A673 (cell line): Measurements from ENCODE around the gene NDFIP2. TPM values are rescaled to one million over a fixed set of nuclear protein-coding genes. Genes with fewer than 3 reads are reported as not detected.

Experiments used
- BruUV-seq: library from RNA; stranded (reverse); fragments of 400-500 nt; replicated peaks from 2 replicates; lab custom pipeline; 2021; lab: Mats Ljungman, UMichigan
- CTCF ChIA-PET: fragments of 300-600 bp; sonication (Branson Sonifier 250); formaldehyde crosslinking; loops from one replicate; lab custom pipeline; 2022; ENCODE audit warnings: antibody characterized with exemption; lab: Charles Lee
- POLR2A ChIA-PET: fragments of 300-600 bp; sonication (Branson Sonifier 250); formaldehyde crosslinking; loops from one replicate; lab custom pipeline; 2022; ENCODE audit warnings: antibody characterized with exemption; ENCODE audit not compliant: low non-redundant PET; lab: Charles Lee
- DNase-seq: peaks from one replicate; pipeline ENCODE4 v3.0.0-alpha.2; 2015; ENCODE audit warnings: low spot score
- H3K27ac ChIP-seq: fragments of 200-600 bp; sonication (generic); 2 replicates; pipeline ENCODE4 v1.5.1; 2016; ENCODE audit warnings: mixed run types, low read depth, mild to moderate bottlenecking, mixed read lengths, antibody characterized with exemption, low read length; ENCODE audit not compliant: poor library complexity, severe bottlenecking
- H3K27me3 ChIP-seq: fragments of 200-600 bp; sonication (generic); replicated peaks from 2 replicates; pipeline ENCODE4 v1.6.1; 2017; ENCODE audit warnings: mixed run types, low read depth, mild to moderate bottlenecking, mixed read lengths, antibody characterized with exemption, low read length; ENCODE audit not compliant: insufficient read depth, poor library complexity
- H3K36me3 ChIP-seq: fragments of 200-600 bp; sonication (generic); 2 replicates; pipeline ENCODE4 v1.6.1; 2016; ENCODE audit warnings: mixed run types, mild to moderate bottlenecking, mixed read lengths, antibody characterized with exemption, low read length; ENCODE audit not compliant: insufficient read depth, poor library complexity, severe bottlenecking
- H3K4me1 ChIP-seq: fragments of 200-600 bp; sonication (generic); 2 replicates; pipeline ENCODE4 v1.6.1; 2017; ENCODE audit warnings: mixed run types, mild to moderate bottlenecking, mixed read lengths, antibody characterized with exemption, low read length; ENCODE audit not compliant: insufficient read depth, poor library complexity, severe bottlenecking
- H3K4me3 ChIP-seq: fragments of 200-600 bp; sonication (generic); 2 replicates; pipeline ENCODE4 v1.5.1; 2016; ENCODE audit warnings: low read depth, mixed run types, mild to moderate bottlenecking, mixed read lengths, low read length; ENCODE audit not compliant: poor library complexity, severe bottlenecking
- H3K9me3 ChIP-seq: fragments of 200-600 bp; sonication (generic); 2 replicates; pipeline ENCODE4 v1.6.1; 2016; ENCODE audit warnings: mixed run types, low read depth, mild to moderate bottlenecking, mixed read lengths, antibody characterized with exemption, low read length; ENCODE audit not compliant: poor library complexity, severe bottlenecking
- EZH2 ChIP-seq: fragments of 200-600 bp; sonication (generic); IDR thresholded peaks from 2 replicates; pipeline ENCODE4 v1.6.1; 2017; ENCODE audit warnings: borderline replicate concordance, low read depth, mild to moderate bottlenecking, mixed read lengths, antibody characterized with exemption, low read length; ENCODE audit not compliant: poor library complexity, severe bottlenecking
- intact Hi-C: fragments of 100-400 bp; cut with micrococcal nuclease; formaldehyde crosslinking; loops from one replicate; pipeline ENCODE4 v1.10.0; 2022; ENCODE audit not compliant: unreplicated experiment
- total RNA-seq: library from RNA; stranded (reverse); gene quantifications from 2 replicates; pipeline ENCODE4 v1.2.3, GENCODE V29; 2021
- TF ChIP-seq, protein P1 (sequence below): fragments of 300-800, 200-600 bp; sonication (generic); conservative IDR thresholded peaks from 2 replicates; pipeline ENCODE4 v1.5.1; 2017; ENCODE audit warnings: low read depth, mild to moderate bottlenecking, antibody characterized with exemption, low read length, moderate library complexity, mixed read lengths

Gene NDFIP2
- total RNA-seq, 1 experiment from 2014 or later: 34.0 TPM

DNA sequence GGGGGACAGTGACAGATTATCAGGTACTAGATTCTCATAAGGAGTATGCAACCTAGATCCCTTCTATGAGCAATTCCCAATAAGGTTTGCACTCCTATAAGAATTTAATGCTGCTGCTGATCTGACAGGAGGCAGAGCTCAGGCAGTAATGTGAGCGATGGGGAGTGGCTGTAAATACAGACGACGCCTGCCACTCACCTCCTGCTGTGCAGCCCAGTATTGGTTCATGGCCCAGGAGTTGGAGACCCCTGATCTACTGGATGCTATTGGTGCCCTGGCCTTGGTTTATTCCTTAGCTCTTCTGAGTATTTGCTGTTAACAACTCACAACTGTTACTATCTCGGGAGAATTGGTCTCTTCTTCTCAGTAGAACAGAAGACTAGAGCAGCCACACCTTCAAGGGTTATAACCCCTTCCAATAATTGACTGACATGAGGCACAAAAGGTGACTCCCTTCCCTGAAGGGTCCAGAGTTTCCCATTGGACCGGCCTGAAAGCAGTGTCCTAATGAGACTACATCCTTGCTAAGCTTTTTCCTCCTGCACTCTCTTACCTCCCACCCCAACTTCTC is 39.9 kb upstream of the NDFIP2 start:
- intact Hi-C loops: no loop called here
- no peaks in the 10 kb centered on the region for H3K4me1 ChIP-seq
- POLR2A ChIA-PET: no interaction called here
- no peaks in the 10 kb centered on the region for H3K36me3 ChIP-seq
- TF ChIP-seq, protein P1, sequence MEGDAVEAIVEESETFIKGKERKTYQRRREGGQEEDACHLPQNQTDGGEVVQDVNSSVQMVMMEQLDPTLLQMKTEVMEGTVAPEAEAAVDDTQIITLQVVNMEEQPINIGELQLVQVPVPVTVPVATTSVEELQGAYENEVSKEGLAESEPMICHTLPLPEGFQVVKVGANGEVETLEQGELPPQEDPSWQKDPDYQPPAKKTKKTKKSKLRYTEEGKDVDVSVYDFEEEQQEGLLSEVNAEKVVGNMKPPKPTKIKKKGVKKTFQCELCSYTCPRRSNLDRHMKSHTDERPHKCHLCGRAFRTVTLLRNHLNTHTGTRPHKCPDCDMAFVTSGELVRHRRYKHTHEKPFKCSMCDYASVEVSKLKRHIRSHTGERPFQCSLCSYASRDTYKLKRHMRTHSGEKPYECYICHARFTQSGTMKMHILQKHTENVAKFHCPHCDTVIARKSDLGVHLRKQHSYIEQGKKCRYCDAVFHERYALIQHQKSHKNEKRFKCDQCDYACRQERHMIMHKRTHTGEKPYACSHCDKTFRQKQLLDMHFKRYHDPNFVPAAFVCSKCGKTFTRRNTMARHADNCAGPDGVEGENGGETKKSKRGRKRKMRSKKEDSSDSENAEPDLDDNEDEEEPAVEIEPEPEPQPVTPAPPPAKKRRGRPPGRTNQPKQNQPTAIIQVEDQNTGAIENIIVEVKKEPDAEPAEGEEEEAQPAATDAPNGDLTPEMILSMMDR: no peak
- no peak for TF ChIP-seq EZH2
- no peak overlapping the region for H3K27ac ChIP-seq
- H3K4me3 ChIP-seq: no peak overlapping the region
- no peaks in the 10 kb centered on the region for H3K9me3 ChIP-seq
- BruUV-seq: no TSS peak
- CTCF ChIA-PET: no interaction called here
- peaks cover 4% of the 10 kb centered on the region for H3K27me3 ChIP-seq
- no peak for DNase-seq

DNA sequence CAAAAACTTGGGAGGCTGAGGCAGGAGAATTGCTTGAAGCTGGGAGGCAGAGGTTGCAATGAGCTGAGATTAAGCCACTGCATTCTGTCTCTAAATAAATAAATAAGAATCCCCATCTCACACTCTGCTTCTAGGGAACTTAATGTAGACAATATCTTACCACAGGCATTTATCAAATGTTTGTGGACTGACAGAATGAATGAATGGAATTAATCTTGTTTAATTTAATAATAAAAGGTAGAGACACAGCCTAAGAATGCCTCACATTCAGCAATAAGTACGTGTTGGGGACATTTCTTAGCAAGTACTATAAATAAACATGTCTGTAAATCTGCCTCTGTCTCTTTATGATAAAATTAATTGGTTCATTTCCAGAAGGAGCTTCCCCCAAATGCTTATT is 38.7 kb upstream of the NDFIP2 start:
- H3K9me3 ChIP-seq: no peaks in the 10 kb centered on the region
- BruUV-seq: no TSS peak
- H3K36me3 ChIP-seq: no peaks in the 10 kb centered on the region
- H3K4me3 ChIP-seq: no peak overlapping the region
- no peak for DNase-seq
- no peak overlapping the region for H3K27ac ChIP-seq
- ChIA-PET POLR2A (no interaction called here), CTCF (no interaction called here)
- H3K4me1 ChIP-seq: peaks cover 4% of the 10 kb centered on the region
- intact Hi-C loops: no loop called here
- TF ChIP-seq EZH2: no peak
- TF ChIP-seq, protein P1: no peak
- H3K27me3 ChIP-seq: peaks cover 12% of the 10 kb centered on the region

DNA sequence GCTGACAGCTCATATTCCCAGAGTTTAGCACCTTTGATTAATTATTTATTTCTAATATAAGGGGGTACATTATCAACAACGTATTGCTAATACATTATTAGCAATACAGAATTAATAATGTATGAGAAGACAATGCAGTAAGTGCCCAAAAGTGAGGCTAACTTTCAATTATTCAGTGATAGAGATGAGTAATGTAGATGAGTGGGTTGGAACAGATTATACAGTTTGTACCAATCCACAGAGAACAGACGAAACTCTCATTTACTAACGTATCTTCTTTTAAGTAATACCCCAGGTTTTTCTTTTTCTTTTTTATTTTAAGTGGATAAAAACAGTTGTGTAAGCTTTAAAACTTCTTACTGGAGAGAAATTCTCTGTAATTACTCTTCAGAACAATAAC is 38.2 kb upstream of the NDFIP2 start:
- no peak for DNase-seq
- Histone ChIP-seq H3K4me3 (no peak overlapping the region), H3K36me3 (no peaks in the 10 kb centered on the region), H3K27ac (no peak overlapping the region), H3K9me3 (no peaks in the 10 kb centered on the region), H3K4me1 (peaks cover 8% of the 10 kb centered on the region), H3K27me3 (peaks cover 12% of the 10 kb centered on the region)
- intact Hi-C loops: no loop called here
- no TSS peak for BruUV-seq
- ChIA-PET POLR2A (no interaction called here), CTCF (no interaction called here)
- TF ChIP-seq, protein P1: no peak
- TF ChIP-seq EZH2: no peak
